Measurements from ENCODE around the gene GVQW3. TPM values are rescaled to one million over a fixed set of nuclear protein-coding genes. Genes with fewer than 3 reads are reported as not detected.
"Not testable (repeated sequence)": the region's sequence is repeated elsewhere in the genome, so short reads cannot be mapped to it uniquely, and the experiment has no call there.

The GVQW3 gene
- total RNA-seq, 1 donor from 2014 or later = 2.4 TPM

GRCh38 chr11:76385903-76386302 is 4.8 kb downstream of the GVQW3 start:
- DNase-seq (ENCODE audit: low read depth) = no peak

GRCh38 chr11:76388408-76388807 is 7.3 kb downstream of the GVQW3 start:
- DNase-seq (ENCODE audit: low read depth) = no peak

- peak; percentile 9 for DNase-seq (ENCODE audit: low read depth)
These were observed 9.9 kb downstream of the GVQW3 start for GRCh38 chr11:76391021-76391420.

GRCh38 chr11:76391811-76392475 is 10.8 kb downstream of the GVQW3 start:
- DNase-seq (ENCODE audit: low read depth) = no peak

- no peak for DNase-seq (ENCODE audit: low read depth)
These were observed 11.7 kb downstream of the GVQW3 start for GRCh38 chr11:76392870-76393269.

- no peak for DNase-seq (ENCODE audit: low read depth)
These were observed 13.3 kb downstream of the GVQW3 start for GRCh38 chr11:76394411-76394810.

GRCh38 chr11:76395296-76395695 is 14.2 kb downstream of the GVQW3 start:
- no peak for DNase-seq (ENCODE audit: low read depth)

- no peak for DNase-seq (ENCODE audit: low read depth)
These were observed 16.3 kb downstream of the GVQW3 start for GRCh38 chr11:76397383-76397782.

GRCh38 chr11:76400967-76401366 is 19.8 kb downstream of the GVQW3 start:
- no peak for DNase-seq (ENCODE audit: low read depth)

GRCh38 chr11:76401484-76401883 is 20.4 kb downstream of the GVQW3 start:
- DNase-seq (ENCODE audit: low read depth) = not testable (repeated sequence)

- no peak for DNase-seq (ENCODE audit: low read depth)
These were observed 25.2 kb downstream of the GVQW3 start for GRCh38 chr11:76406359-76406758.

GRCh38 chr11:76408171-76408965 is 27.2 kb downstream of the GVQW3 start:
- no peak for DNase-seq (ENCODE audit: low read depth)

GRCh38 chr11:76410851-76411357 is 29.8 kb downstream of the GVQW3 start:
- DNase-seq (ENCODE audit: low read depth) = no peak

GRCh38 chr11:76415073-76415472 is 34.0 kb downstream of the GVQW3 start:
- no peak for DNase-seq (ENCODE audit: low read depth)

GRCh38 chr11:76419896-76420295 is 38.8 kb downstream of the GVQW3 start:
- DNase-seq (ENCODE audit: low read depth) = peak; percentile 8

GRCh38 chr11:76424379-76424778 is 43.3 kb downstream of the GVQW3 start:
- DNase-seq (ENCODE audit: low read depth) = no peak

GRCh38 chr11:76424891-76425290 is 43.8 kb downstream of the GVQW3 start:
- DNase-seq (ENCODE audit: low read depth) = no peak

- no peak for DNase-seq (ENCODE audit: low read depth)
These were observed 45.5 kb downstream of the GVQW3 start for GRCh38 chr11:76426660-76427059.

GRCh38 chr11:76436020-76436419 is 54.9 kb downstream of the GVQW3 start:
- no peak for DNase-seq (ENCODE audit: low read depth)

GRCh38 chr11:76443268-76443980 is 62.3 kb downstream of the GVQW3 start:
- DNase-seq (ENCODE audit: low read depth) = peak; percentile 10

GRCh38 chr11:76444065-76444383 is 62.9 kb downstream of the GVQW3 start:
- no peak for DNase-seq (ENCODE audit: low read depth)

Data from myocyte (in vitro differentiated cells).